Neural cell (in vitro differentiated cells): ENCODE data around the gene PANK4. TPM values are rescaled to one million over a fixed set of nuclear protein-coding genes. Genes with fewer than 3 reads are reported as not detected.

Source experiments
- H2AFZ ChIP-seq: fragments of 200-600, 300-800 bp; sonication (generic), shearing (Covaris generic); 2 replicates; pipeline ENCODE4 v1.6.0; 2014; ENCODE audit warnings: low read depth, mild to moderate bottlenecking, antibody characterized with exemption, low read length, moderate library complexity
- H3F3A ChIP-seq: fragments of 200-600 bp; shearing (Covaris generic); 2 replicates; pipeline ENCODE4 v1.6.1; 2016; ENCODE audit warnings: mild to moderate bottlenecking, moderate library complexity, mixed read lengths, antibody characterized with exemption, low read length; ENCODE audit not compliant: insufficient read depth, poor library complexity, severe bottlenecking
- H3K27ac ChIP-seq: fragments of 200-600, 300-800 bp; sonication (generic), shearing (Covaris generic); 2 replicates; pipeline ENCODE4 v1.5.1; 2014; ENCODE audit warnings: mild to moderate bottlenecking, low read length, moderate library complexity
- H3K27me3 ChIP-seq: fragments of 300-800, 200-600 bp; sonication (generic), shearing (Covaris generic); 2 replicates; pipeline ENCODE4 v1.6.0; 2014; ENCODE audit warnings: mild to moderate bottlenecking, low read depth, low read length, moderate library complexity; ENCODE audit not compliant: insufficient read depth
- H3K36me3 ChIP-seq: fragments of 300-800, 200-600 bp; sonication (generic), shearing (Covaris generic); 2 replicates; pipeline ENCODE4 v1.5.1; 2014; ENCODE audit warnings: mild to moderate bottlenecking, antibody characterized with exemption, low read length, moderate library complexity; ENCODE audit not compliant: insufficient read depth
- H3K4me2 ChIP-seq: fragments of 300-800, 200-600 bp; sonication (generic), shearing (Covaris generic); 2 replicates; pipeline ENCODE4 v1.6.0; 2014; ENCODE audit warnings: mild to moderate bottlenecking, low read length
- H3K4me3 ChIP-seq: fragments of 300-800, 200-600 bp; sonication (generic), shearing (Covaris generic); 2 replicates; pipeline ENCODE4 v1.5.1; 2014; ENCODE audit warnings: mild to moderate bottlenecking, low read length, moderate library complexity
- H3K79me2 ChIP-seq: fragments of 200-600 bp; shearing (Covaris generic); replicated peaks from 2 replicates; pipeline ENCODE4 v1.6.0; 2014; ENCODE audit warnings: mild to moderate bottlenecking, low read length, moderate library complexity; ENCODE audit not compliant: insufficient read depth
- H3K9ac ChIP-seq: fragments of 300-800, 200-600 bp; sonication (generic), shearing (Covaris generic); 2 replicates; pipeline ENCODE4 v1.6.1; 2016; ENCODE audit warnings: mild to moderate bottlenecking, low read length, mixed read lengths
- H3K9me2 ChIP-seq: fragments of 200-600 bp; shearing (Covaris generic); 2 replicates; pipeline ENCODE4 v1.6.1; 2016; ENCODE audit warnings: mild to moderate bottlenecking, low read length, mixed read lengths; ENCODE audit not compliant: insufficient read depth
- H3K9me3 ChIP-seq: fragments of 200-600, 300-800 bp; sonication (generic), shearing (Covaris generic); 2 replicates; pipeline ENCODE4 v1.6.1; 2016; ENCODE audit warnings: mild to moderate bottlenecking, mixed run types, low read length, moderate library complexity, mixed read lengths
- H4K20me1 ChIP-seq: fragments of 200-600 bp; shearing (Covaris generic); 2 replicates; pipeline ENCODE4 v1.6.1; 2016; ENCODE audit warnings: mild to moderate bottlenecking, mixed run types; ENCODE audit not compliant: insufficient read depth
- CTCF ChIP-seq: fragments of 450-650 bp; IDR thresholded peaks from 2 replicates; pipeline ENCODE4 v1.5.1; 2014; ENCODE audit warnings: antibody characterized with exemption, mild to moderate bottlenecking, moderate library complexity; ENCODE audit not compliant: poor library complexity, severe bottlenecking
- EP300 ChIP-seq: fragments of 450-650 bp; conservative IDR thresholded peaks from 2 replicates; pipeline ENCODE4 v1.6.1; 2014; ENCODE audit warnings: antibody characterized with exemption, mild to moderate bottlenecking, moderate library complexity; ENCODE audit not compliant: poor library complexity, severe bottlenecking
- EZH2 ChIP-seq: fragments of 200-600, 300-800 bp; shearing (Covaris generic), sonication (generic); IDR thresholded peaks from 2 replicates; pipeline ENCODE4 v1.6.1; 2014; ENCODE audit warnings: antibody characterized with exemption, low read length, borderline replicate concordance, mild to moderate bottlenecking; ENCODE audit not compliant: insufficient read depth, poor library complexity, severe bottlenecking
- MXI1 ChIP-seq: fragments of 450-650 bp; conservative IDR thresholded peaks from 2 replicates; pipeline ENCODE4 v1.6.1; 2014; ENCODE audit warnings: antibody characterized with exemption, mild to moderate bottlenecking; ENCODE audit not compliant: poor library complexity, severe bottlenecking
- POLR2AphosphoS5 ChIP-seq: IDR thresholded peaks from 2 replicates; pipeline ENCODE4 v1.6.1; 2012
- RAD21 ChIP-seq: fragments of 450-650 bp; conservative IDR thresholded peaks from 2 replicates; pipeline ENCODE4 v1.6.1; 2014; ENCODE audit warnings: antibody characterized with exemption, mild to moderate bottlenecking, moderate library complexity
- REST ChIP-seq: IDR thresholded peaks from 2 replicates; pipeline ENCODE4 v1.6.1; 2012; ENCODE audit warnings: borderline replicate concordance
- SMC3 ChIP-seq: fragments of 450-650 bp; conservative IDR thresholded peaks from 2 replicates; pipeline ENCODE4 v1.6.1; 2014; ENCODE audit warnings: antibody characterized with exemption, mild to moderate bottlenecking, moderate library complexity; ENCODE audit not compliant: poor library complexity
- TAF1 ChIP-seq: IDR thresholded peaks from 2 replicates; pipeline ENCODE4 v1.6.1; 2012; ENCODE audit warnings: low read depth
- polyA plus RNA-seq: library from polyadenylated mRNA; depleted of rRNA; stranded (reverse); fragments of >200 nt; gene quantifications from 2 replicates; pipeline ENCODE4 v1.2.3, GENCODE V29; 2014

PANK4 gene
- polyA plus RNA-seq, 1 donor from 2014 or later = 37.9 TPM

- no peaks in the 10 kb centered on the region for H4K20me1 ChIP-seq
- H3K27me3 ChIP-seq = no peaks in the 10 kb centered on the region
- no peak overlapping the region for H3K4me2 ChIP-seq
- TF ChIP-seq EP300 = no peak
- no peak for TF ChIP-seq REST
- no peak for TF ChIP-seq EZH2
- no peak for TF ChIP-seq RAD21
- TF ChIP-seq SMC3 = no peak
- no peak for TF ChIP-seq TAF1
- no peak for TF ChIP-seq POLR2AphosphoS5
- no peak for TF ChIP-seq CTCF
- no peak for TF ChIP-seq MXI1
- no peak overlapping the region for H3K27ac ChIP-seq
- no peak overlapping the region for H3K9ac ChIP-seq
- H3K79me2 ChIP-seq = no peaks in the 10 kb centered on the region
- H3K9me2 ChIP-seq = no peaks in the 10 kb centered on the region
- no peaks in the 10 kb centered on the region for H3K9me3 ChIP-seq
- no peaks in the 10 kb centered on the region for H3F3A ChIP-seq
- no peak overlapping the region for H3K4me3 ChIP-seq
- H3K36me3 ChIP-seq = no peaks in the 10 kb centered on the region
- no peak overlapping the region for H2AFZ ChIP-seq
These were observed 30.9 kb downstream of the PANK4 start for GRCh38 chr1:2495546-2495945.

GRCh38 chr1:2495026-2495425, 31.4 kb downstream of the PANK4 start:
- no peaks in the 10 kb centered on the region for H3K27me3 ChIP-seq
- TF ChIP-seq POLR2AphosphoS5 = no peak
- TF ChIP-seq REST = no peak
- TF ChIP-seq SMC3 = no peak
- TF ChIP-seq TAF1 = no peak
- TF ChIP-seq EZH2 = no peak
- no peak for TF ChIP-seq CTCF
- TF ChIP-seq EP300 = no peak
- TF ChIP-seq RAD21 = no peak
- TF ChIP-seq MXI1 = no peak
- no peaks in the 10 kb centered on the region for H3K79me2 ChIP-seq
- no peak overlapping the region for H3K9ac ChIP-seq
- H2AFZ ChIP-seq = no peak overlapping the region
- no peaks in the 10 kb centered on the region for H3K36me3 ChIP-seq
- H3K4me3 ChIP-seq = no peak overlapping the region
- H3K9me2 ChIP-seq = no peaks in the 10 kb centered on the region
- H3K9me3 ChIP-seq = no peaks in the 10 kb centered on the region
- no peaks in the 10 kb centered on the region for H3F3A ChIP-seq
- H3K4me2 ChIP-seq = no peak overlapping the region
- no peaks in the 10 kb centered on the region for H4K20me1 ChIP-seq
- H3K27ac ChIP-seq = no peak overlapping the region
